ENCODE measurements around the gene OSBP2.
A peak's percentile ranks its signal among the peaks of the same experiment; 100 is the strongest.

The OSBP2 gene

GRCh38 chr22:30826670-30827355, 132.1 kb downstream of the OSBP2 start:
- no peak for TF ChIP-seq CTCF (IDR thresholded peaks at IDR 0.05; ENCODE audit: low read depth, low read length, missing control alignments)
- in situ Hi-C loops (cut with HindIII; ENCODE audit: low sequenced_read_pairs), result no loop called here
- DNase-seq (ENCODE audit: low read depth), result no peak
- H3K4me3 ChIP-seq (ENCODE audit: low read depth, low read length), result no peak overlapping the region

GRCh38 chr22:30827646-30828045, 133.0 kb downstream of the OSBP2 start:
- H3K4me3 ChIP-seq (ENCODE audit: low read depth, low read length), result no peak overlapping the region
- TF ChIP-seq CTCF (IDR thresholded peaks at IDR 0.05; ENCODE audit: low read depth, low read length, missing control alignments), result no peak
- in situ Hi-C loops (cut with HindIII; ENCODE audit: low sequenced_read_pairs), result no loop called here
- no peak for DNase-seq (ENCODE audit: low read depth)

- H3K4me3 ChIP-seq (ENCODE audit: low read depth, low read length), result no peak overlapping the region
- TF ChIP-seq CTCF (IDR thresholded peaks at IDR 0.05; ENCODE audit: low read depth, low read length, missing control alignments), result no peak
- in situ Hi-C loops (cut with HindIII; ENCODE audit: low sequenced_read_pairs), result no loop called here
- DNase-seq (ENCODE audit: low read depth), result no peak
These were observed 133.8 kb downstream of the OSBP2 start for GRCh38 chr22:30828187-30829155.

- in situ Hi-C loops (cut with HindIII; ENCODE audit: low sequenced_read_pairs), result no loop called here
- no peak overlapping the region for H3K4me3 ChIP-seq (ENCODE audit: low read depth, low read length)
- DNase-seq (ENCODE audit: low read depth), result peak; percentile 46
- TF ChIP-seq CTCF (IDR thresholded peaks at IDR 0.05; ENCODE audit: low read depth, low read length, missing control alignments), result no peak
These were observed 135.4 kb downstream of the OSBP2 start for GRCh38 chr22:30829901-30830550.

- TF ChIP-seq CTCF (IDR thresholded peaks at IDR 0.05; ENCODE audit: low read depth, low read length, missing control alignments), result no peak
- peak; percentile 89 for DNase-seq (ENCODE audit: low read depth)
- in situ Hi-C loops (cut with HindIII; ENCODE audit: low sequenced_read_pairs), result no loop called here
- no peak overlapping the region for H3K4me3 ChIP-seq (ENCODE audit: low read depth, low read length)
These were observed 136.2 kb downstream of the OSBP2 start for GRCh38 chr22:30830907-30831306.

- DNase-seq (ENCODE audit: low read depth), result no peak
- TF ChIP-seq CTCF (IDR thresholded peaks at IDR 0.05; ENCODE audit: low read depth, low read length, missing control alignments), result no peak
- in situ Hi-C loops (cut with HindIII; ENCODE audit: low sequenced_read_pairs), result no loop called here
- H3K4me3 ChIP-seq (ENCODE audit: low read depth, low read length), result no peak overlapping the region
These were observed 137.8 kb downstream of the OSBP2 start for GRCh38 chr22:30832407-30832987.

All from astrocyte of the cerebellum (primary cell).